ENCODE data around the gene PRDM11.

PRDM11 gene

DNA sequence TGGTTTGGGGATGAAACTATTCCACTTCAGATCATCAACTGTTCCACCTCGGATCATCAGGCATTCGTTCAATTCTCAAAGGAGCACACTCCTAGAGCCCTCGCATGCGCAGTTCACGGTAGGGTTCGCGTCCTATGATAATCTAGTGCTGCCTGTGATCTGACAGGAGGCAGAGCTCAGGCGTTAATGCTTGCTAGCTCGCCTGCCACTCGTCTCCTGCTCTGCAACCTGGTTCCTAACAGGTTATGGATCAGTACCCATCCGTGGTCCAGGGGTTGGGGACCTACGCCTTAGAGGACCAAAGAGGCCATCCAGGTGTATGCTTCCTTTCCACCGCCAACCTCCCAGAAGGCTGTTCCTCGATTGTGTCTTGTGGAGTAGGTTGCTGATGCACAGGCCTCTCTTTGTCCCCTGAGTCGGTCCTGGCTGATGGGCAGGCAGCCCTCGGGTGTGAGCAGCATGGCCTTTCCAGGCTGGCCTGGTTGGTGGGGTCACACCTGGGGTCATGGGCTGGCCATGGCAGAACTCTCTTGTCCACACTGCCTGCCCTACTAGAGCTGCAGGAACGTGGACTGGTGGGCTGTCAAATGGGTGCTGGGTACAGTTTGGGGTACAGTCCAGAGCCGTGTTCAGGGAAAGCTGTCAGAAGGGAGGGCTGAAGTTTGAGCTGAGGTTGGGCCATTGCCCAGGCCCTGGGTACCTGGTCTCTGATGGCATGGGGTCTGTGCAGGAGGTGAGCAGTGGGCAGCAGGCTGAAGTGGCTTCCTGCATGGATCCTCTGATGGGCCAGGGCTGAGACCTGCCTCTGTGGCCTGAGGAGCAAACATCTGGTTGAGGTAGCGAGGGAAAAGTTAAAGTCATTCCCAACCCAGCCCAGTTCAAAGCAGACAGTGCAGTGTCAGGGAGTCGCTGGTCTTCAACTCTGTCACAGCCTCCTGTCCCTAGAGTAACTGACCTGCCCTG lies 11.1 kb downstream of the PRDM11 start:
- DNase-seq (ENCODE audit: low read depth): no peak

DNA sequence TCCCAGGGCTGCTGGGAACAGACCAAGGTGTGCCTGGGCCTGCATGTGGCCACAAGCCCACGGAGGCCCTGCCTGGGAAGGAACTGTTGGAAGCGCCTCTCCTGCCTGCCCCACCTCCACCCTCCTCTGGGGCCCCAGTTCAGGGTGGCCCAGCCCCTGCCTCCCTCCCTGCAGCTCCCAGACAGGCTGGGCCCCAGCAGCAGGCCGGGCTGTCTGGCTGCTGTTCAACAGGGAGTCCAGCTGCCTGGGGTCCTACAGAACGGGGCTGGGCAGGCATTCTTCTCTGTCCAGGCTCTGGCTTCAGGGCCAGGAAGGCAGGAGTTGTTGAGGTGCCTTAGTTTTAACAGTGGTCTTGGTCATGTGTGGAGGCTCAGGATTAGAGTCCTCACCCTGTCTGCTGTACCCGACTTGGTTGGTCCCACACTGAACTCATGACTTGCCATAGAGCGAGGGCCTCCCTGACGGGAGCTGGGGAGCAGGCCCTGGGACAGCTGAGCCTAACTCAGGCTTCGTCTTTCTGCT lies 11.8 kb downstream of the PRDM11 start:
- no peak for DNase-seq (ENCODE audit: low read depth)

DNA sequence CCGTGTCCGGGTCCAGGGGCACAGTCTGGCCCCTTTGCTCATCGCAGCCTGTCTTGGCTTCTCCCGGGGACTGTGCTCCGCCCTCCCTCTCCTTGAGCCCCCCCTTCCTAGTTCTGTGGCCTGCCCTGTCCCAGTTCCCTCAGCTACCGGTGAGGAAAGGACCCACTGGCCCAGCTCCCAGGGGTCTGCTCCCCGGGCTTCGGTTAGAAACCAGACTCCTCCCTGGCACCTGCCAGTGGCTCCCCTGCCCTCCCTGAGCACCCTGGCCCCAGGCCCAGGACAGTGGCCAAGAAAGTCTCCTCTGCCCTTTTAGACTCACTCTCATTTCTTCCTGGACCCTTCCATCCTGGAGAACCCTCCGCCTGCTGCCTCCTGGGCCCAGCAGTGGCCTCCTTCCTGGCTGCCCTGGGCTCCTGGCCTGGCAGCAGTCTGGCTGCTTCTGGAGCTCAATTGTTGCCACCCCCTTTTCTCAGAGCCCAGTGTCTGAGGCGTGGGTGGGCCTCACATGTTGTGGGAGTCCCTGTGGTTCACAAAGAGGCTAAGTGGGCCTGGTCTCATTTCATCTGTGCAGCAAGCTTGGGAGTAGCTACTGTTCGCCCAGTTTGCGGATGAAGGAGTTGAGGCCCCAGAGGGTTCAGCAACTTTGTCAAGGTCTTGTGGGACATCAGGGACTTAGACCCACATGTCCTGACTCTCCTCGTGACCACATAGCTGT lies 12.6 kb downstream of the PRDM11 start:
- DNase-seq (ENCODE audit: low read depth): no peak

DNA sequence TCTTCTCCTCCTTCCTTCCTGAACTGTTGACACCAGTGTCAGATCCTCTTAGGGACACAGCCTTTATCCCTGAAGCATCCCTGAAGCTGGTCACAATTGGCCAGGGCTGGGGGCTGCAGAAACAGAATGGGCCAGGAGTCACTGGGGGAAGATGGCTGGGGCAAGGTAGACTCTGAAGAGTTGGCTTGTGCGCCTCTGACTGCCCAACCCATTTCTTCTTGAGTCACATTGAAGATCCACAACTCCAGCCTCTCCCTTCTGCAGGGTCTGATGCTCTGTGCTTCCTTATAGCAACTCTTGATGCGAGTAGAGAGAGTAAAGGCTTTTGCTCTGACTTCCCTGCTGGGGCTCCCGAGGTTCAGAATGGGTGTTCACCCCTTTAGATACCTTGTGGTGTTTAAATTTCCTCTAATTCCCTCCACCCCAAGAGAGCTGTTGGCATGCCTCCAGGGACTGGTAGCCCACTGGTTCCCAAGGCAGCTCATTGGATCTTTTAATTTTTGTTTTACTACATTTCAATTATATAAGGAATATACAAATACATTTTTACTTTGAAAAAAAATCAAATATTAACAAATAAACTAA lies 13.4 kb downstream of the PRDM11 start:
- DNase-seq (ENCODE audit: low read depth): no peak

DNA sequence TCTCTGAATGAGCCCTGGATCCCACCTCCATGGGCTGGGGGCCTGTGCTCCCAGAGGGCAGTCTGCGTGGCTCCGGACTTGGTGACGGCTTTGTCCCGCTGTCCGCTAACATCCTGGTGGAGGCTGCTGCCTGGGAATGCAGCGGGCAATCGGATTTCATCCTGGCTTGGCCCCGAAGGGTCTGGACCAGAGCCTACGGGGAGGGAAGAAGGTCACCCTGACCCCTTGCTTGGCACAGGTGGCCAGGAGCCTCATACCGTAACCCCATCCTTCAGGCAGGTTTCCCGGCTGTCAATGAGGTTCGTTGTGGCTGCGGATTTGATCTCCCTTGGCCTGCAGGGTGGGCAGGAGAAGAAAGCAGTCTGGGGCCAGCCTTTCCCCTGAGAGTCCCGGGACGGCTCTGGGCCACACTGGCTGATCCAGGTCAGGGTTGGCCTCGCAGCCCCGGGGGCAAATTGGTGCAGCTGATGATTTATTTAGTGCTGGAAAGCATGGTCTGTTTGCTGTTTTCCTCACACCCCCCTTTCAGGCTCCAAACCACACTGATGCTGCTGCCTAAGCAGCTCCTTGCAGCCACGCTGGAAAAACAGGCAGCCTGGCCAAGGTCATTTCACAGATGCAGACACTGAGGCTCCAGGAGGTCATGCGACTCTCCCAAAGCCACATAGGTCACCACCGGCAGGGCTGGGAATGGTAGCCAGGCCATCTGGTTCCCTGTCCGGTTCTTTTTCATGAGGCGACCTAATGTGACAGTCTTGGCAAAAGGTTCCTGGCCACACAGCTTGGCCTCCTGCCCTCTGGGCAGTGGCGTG lies 15.0 kb downstream of the PRDM11 start:
- no peak for DNase-seq (ENCODE audit: low read depth)

- DNase-seq (ENCODE audit: low read depth): no peak
These were observed 15.6 kb downstream of the PRDM11 start for GRCh38 chr11:45162064-45162375.

- no peak for DNase-seq (ENCODE audit: low read depth)
These were observed 16.8 kb downstream of the PRDM11 start for GRCh38 chr11:45162916-45163879.

GRCh38 chr11:45163956-45164575 lies 17.6 kb downstream of the PRDM11 start:
- DNase-seq (ENCODE audit: low read depth): no peak

DNA sequence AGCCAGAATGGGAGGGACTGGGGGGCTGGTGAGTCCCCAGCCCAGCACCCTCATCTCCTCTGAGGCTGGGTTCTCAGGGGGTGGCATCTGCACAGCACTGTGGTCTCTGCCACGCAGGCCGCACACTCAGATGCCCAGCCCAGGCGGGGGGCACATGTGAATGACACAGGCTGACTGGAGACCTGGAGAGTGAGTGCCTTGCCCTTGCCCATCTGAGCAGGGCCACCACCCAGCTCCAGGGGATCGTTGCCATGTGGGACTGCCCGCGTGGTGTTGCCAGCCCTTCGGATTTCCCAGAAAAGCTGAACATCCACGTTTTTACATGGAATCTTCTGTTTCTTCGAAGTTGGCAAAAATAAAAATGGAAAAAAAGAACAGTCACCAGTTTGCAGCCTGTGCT lies 18.9 kb downstream of the PRDM11 start:
- no peak for DNase-seq (ENCODE audit: low read depth)

DNA sequence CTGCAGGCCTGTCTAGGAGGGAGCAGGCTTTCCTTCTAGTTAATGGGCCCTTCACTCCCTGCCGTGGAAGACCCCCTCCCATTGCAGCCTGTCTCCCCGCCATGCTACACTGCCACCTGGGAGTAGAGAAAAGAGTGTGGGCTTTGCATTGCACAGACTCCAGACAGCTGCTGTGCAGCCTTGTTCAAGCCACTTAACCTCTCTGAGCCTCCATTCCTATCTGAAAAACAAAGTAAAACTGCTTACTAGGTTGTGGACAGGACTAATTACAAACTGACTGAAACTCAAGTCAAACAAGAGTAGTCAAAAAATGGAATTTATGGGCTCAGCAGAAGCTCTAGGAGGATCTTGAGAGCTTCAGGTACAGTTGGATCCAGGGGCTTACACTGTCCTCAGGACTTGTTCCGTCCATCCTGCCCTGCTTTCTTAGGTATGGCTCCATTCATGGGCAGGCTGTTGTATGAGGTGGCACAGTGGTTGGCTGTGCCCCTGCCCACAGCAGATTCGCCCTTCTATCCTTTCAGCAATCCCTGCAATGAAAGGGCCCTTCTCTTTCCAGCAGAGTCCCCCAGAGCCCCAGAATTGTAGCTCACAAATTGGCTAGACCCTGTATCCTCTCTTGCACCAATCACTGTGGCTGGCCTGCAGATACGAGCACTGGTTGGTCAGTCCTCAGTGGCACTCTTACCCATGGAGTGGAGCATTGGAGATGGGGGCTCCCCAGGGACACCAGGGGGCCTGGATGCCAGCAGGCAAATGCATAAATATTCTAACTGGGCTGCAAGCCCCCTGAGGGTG lies 19.6 kb downstream of the PRDM11 start:
- no peak for DNase-seq (ENCODE audit: low read depth)

DNA sequence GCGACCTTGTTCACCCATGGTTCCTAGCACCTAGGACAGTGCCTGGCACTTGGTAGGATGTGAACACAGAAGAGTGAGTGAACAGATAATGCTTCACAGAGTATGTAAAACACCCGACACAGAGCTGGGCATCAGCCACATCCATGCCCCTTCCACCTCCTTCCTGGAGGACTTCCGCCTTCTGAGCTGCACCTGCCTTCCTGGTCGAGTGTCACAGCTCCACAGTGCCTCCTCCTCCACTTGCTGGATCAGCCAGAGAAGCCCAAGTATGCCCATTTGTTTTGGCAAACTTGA lies 20.1 kb downstream of the PRDM11 start:
- DNase-seq (ENCODE audit: low read depth): no peak

- DNase-seq (ENCODE audit: low read depth): no peak
These were observed 20.8 kb downstream of the PRDM11 start for GRCh38 chr11:45167283-45167682.

DNA sequence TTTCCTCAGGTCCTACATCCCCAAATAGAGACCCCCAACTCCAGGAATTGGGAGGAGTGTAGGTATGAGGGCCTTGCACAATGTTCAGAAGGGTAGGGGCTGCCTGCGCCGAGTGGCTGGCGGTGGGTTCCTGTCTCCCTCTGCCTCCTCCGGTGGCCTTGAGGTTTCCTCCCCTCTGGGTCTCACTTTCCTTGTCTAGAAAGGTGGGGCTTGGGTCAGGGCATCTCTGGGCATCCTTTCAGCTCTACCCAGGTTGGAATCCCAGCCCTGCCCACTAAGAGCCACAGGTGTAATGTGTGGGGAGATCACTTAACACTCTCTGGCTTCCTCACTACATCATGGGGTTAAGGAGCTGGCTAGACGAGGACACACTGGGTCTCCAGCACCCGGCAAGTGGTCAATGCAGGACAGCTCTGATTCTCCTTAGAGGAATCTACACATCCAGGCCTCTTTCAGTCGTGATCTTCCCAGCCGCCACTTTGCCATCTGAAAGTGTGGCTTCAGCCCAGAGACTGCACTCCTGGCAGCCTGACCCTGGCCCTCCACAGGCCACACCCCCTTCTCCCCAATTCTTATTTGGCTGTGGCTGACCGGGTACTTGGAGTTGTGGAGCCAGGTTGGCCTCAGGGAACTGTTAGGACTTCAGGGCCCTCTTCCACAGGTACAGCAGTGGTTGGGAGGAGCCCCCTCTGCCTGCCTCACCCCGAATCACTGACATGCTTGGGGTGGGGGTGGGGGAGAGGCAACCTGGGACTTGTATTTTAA lies 22.1 kb downstream of the PRDM11 start:
- no peak for DNase-seq (ENCODE audit: low read depth)

- DNase-seq (ENCODE audit: low read depth): no peak
These were observed 23.1 kb downstream of the PRDM11 start for GRCh38 chr11:45169310-45170072.

- no peak for DNase-seq (ENCODE audit: low read depth)
These were observed 24.0 kb downstream of the PRDM11 start for GRCh38 chr11:45170484-45170883.

DNA sequence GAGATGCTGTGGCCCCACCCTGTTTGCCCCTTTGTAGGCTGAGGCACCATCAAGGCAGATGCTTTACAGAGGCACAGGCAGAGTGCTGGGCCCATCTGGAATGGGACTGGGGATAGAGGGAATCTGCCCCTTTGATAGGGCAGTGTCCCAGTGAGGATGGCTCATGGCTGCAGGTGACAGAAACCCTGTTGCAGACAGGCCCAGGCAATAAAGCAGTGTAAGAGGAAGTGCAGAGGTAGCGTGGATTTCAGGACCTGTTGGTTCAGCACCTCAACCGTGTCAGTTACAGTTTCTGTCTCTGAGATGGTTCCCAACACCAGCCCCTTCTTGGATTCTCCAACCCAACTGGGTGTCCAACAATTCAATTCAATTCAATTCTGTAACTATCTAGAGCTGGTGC lies 25.1 kb downstream of the PRDM11 start:
- DNase-seq (ENCODE audit: low read depth): no peak

DNA sequence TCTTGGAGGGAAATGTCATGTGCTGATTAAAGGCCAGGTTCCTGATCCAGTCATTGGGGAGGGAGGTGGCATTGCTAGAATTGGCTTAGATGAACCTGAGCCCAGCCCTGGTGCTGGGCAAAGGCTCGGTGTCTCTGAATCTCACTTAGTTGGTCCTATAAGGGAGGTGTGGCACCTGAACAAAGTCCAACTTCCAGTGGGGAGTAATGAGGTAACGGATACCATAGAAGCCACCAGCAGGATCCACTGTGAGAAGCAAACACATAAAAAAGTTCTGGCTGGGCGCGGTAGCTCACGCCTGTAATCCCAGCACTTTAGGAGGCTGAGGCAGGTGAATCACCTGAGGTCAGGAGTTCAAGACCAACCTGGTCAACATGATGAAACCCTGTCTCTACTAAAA lies 26.6 kb downstream of the PRDM11 start:
- no peak for DNase-seq (ENCODE audit: low read depth)
